ENCODE data around the gene TRIM65.

TRIM65 gene

GRCh38 chr17:75847614-75848522 is 48.9 kb downstream of the TRIM65 start:
- no peak for DNase-seq (ENCODE audit: low read depth, low spot score)
- ChIA-PET POLR2A (interaction anchor here (0.6 kb wide), 1 partner anchor 19 kb away, joined by 3 read pairs; no protein-coding TSS in a partner anchor), CTCF (interaction anchor here (0.7 to 6.3 kb wide), 21 partner anchors 8 to 94 kb away, joined by 3 to 52 read pairs (median 3); partner anchors contain the start of genes TRIM47 and WBP2)
- TF ChIP-seq CTCF (IDR thresholded peaks at IDR 0.05; ENCODE audit: insufficient read depth, low read length, missing control alignments): no peak
- no peak overlapping the region for H3K4me3 ChIP-seq (ENCODE audit: low read depth, low read length)

GRCh38 chr17:75846692-75847613 is 49.8 kb downstream of the TRIM65 start:
- no peak for DNase-seq (ENCODE audit: low read depth, low spot score)
- no peak overlapping the region for H3K4me3 ChIP-seq (ENCODE audit: low read depth, low read length)
- no peak for TF ChIP-seq CTCF (IDR thresholded peaks at IDR 0.05; ENCODE audit: insufficient read depth, low read length, missing control alignments)
- CTCF ChIA-PET: interaction anchor here (0.7 to 6.3 kb wide), 15 partner anchors 8 to 93 kb away, joined by 3 to 52 read pairs (median 7); partner anchors contain the start of genes GALK1, MRPL38 and WBP2
- POLR2A ChIA-PET: interaction anchor here (0.6 kb wide), 1 partner anchor 18 kb away, joined by 3 read pairs; no protein-coding TSS in a partner anchor

- no peak overlapping the region for H3K4me3 ChIP-seq (ENCODE audit: low read depth, low read length)
- CTCF ChIA-PET: interaction anchor here (0.6 to 6.3 kb wide), 21 partner anchors 8 to 93 kb away, joined by 3 to 52 read pairs (median 6); partner anchors contain the start of genes GALK1, MRPL38 and WBP2
- POLR2A ChIA-PET: no interaction called here
- no peak for TF ChIP-seq CTCF (IDR thresholded peaks at IDR 0.05; ENCODE audit: insufficient read depth, low read length, missing control alignments)
- DNase-seq (ENCODE audit: low read depth, low spot score): no peak
Observed at GRCh38 chr17:75845933-75846691, 50.6 kb downstream of the TRIM65 start.

- peak; percentile 74 for TF ChIP-seq CTCF (IDR thresholded peaks at IDR 0.05; ENCODE audit: insufficient read depth, low read length, missing control alignments)
- DNase-seq (ENCODE audit: low read depth, low spot score): no peak
- ChIA-PET CTCF (interaction anchor here (0.6 to 6.3 kb wide), 22 partner anchors 9 to 92 kb away, joined by 3 to 52 read pairs (median 5); partner anchors contain the start of genes GALK1, MRPL38, TRIM65 and WBP2), POLR2A (interaction anchor here (0.8 kb wide), 1 partner anchor 18 kb away, joined by 3 read pairs; no protein-coding TSS in a partner anchor)
- no peak overlapping the region for H3K4me3 ChIP-seq (ENCODE audit: low read depth, low read length)
Observed at GRCh38 chr17:75845058-75845711, 51.6 kb downstream of the TRIM65 start.

- ChIA-PET CTCF (interaction anchor here (0.9 to 6.3 kb wide), 15 partner anchors 8 to 91 kb away, joined by 3 to 52 read pairs (median 6); partner anchors contain the start of genes TRIM65 and WBP2), POLR2A (interaction anchor here (0.8 kb wide), 1 partner anchor 17 kb away, joined by 3 read pairs; no protein-coding TSS in a partner anchor)
- TF ChIP-seq CTCF (IDR thresholded peaks at IDR 0.05; ENCODE audit: insufficient read depth, low read length, missing control alignments): no peak
- no peak for DNase-seq (ENCODE audit: low read depth, low spot score)
- H3K4me3 ChIP-seq (ENCODE audit: low read depth, low read length): no peak overlapping the region
Observed at GRCh38 chr17:75844530-75845057, 52.2 kb downstream of the TRIM65 start.
